ENCODE results near the gene FBXL5.

FBXL5 gene

DNA sequence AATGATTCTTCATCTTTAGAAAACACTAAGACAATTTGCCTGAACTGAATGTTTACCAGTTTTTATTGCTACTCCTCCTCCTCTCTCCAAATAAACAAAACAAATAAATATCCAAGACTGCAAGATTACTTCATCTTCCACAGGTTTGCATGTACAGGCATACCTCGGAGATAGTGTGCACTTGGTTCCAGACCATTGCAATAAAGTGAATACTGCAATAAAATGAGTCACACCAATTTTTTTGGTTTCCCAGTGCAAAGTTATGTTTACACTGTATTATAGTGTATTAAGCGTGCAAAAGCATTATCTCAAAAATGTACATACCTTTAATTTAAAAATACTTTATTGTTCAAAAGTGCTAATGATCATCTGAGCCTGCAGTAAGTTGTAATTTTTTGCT lies 53.3 kb downstream of the FBXL5 start:
- ChIA-PET POLR2A (no interaction called here), CTCF (no interaction called here)
- Histone ChIP-seq H3K27ac (ENCODE audit: extremely low read depth, low read depth, low read length) (no peak overlapping the region), H3K4me1 (ENCODE audit: control insufficient read depth, insufficient read depth, low read length) (no peaks in the 10 kb centered on the region), H3K4me3 (ENCODE audit: low read depth, low read length) (no peak overlapping the region), H3K36me3 (ENCODE audit: control insufficient read depth in 2 of 2, insufficient read depth in 1 of 2, low read length in 2 of 2) (peaks cover 0 to 33% of the 10 kb centered on the region in 2 experiments; a peak in 1 of 3 replicates), H3K9me3 (ENCODE audit: control insufficient read depth, insufficient read depth, low read depth, low read length) (no peaks in the 10 kb centered on the region)
- TF ChIP-seq, protein P1, sequence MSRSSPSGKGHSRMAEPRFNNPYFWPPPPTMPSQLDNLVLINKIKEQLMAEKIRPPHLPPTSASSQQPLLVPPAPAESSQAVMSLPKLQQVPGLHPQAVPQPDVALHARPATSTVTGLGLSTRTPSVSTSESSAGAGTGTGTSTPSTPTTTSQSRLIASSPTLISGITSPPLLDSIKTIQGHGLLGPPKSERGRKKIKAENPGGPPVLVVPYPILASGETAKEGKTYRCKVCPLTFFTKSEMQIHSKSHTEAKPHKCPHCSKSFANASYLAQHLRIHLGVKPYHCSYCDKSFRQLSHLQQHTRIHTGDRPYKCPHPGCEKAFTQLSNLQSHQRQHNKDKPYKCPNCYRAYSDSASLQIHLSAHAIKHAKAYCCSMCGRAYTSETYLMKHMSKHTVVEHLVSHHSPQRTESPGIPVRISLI (tag by site-specific recombination; IDR thresholded peaks at IDR 0.05), result no peak
- TF ChIP-seq ZNF658 (tag by site-specific recombination; IDR thresholded peaks at IDR 0.05) (no peak), SP7 (tag by site-specific recombination; IDR thresholded peaks at IDR 0.05) (no peak), ZNF544 (tag by site-specific recombination; IDR thresholded peaks at IDR 0.05) (no peak), ZNF654 (tag by site-specific recombination; IDR thresholded peaks at IDR 0.05; ENCODE audit: low read depth) (no peak), MEIS1 (CRISPR knock-in tag; IDR thresholded peaks at IDR 0.05; ENCODE audit: borderline replicate concordance) (no peak), ZFP41 (tag by site-specific recombination; IDR thresholded peaks at IDR 0.05; ENCODE audit: borderline replicate concordance) (no peak), KLF8 (tag by site-specific recombination; IDR thresholded peaks at IDR 0.05) (no peak), WT1 (tag by site-specific recombination; IDR thresholded peaks at IDR 0.05) (no peak), ZNF302 (tag by site-specific recombination; IDR thresholded peaks at IDR 0.05; ENCODE audit: low read depth) (no peak), ZNF341 (tag by site-specific recombination; IDR thresholded peaks at IDR 0.05; ENCODE audit: low read depth) (no peak), ZNF548 (tag by site-specific recombination; IDR thresholded peaks at IDR 0.05) (no peak), ZBTB48 (tag by site-specific recombination; IDR thresholded peaks at IDR 0.05) (no peak), ZNF121 (tag by site-specific recombination; IDR thresholded peaks at IDR 0.05) (no peak)
- TF ChIP-seq, protein P2, sequence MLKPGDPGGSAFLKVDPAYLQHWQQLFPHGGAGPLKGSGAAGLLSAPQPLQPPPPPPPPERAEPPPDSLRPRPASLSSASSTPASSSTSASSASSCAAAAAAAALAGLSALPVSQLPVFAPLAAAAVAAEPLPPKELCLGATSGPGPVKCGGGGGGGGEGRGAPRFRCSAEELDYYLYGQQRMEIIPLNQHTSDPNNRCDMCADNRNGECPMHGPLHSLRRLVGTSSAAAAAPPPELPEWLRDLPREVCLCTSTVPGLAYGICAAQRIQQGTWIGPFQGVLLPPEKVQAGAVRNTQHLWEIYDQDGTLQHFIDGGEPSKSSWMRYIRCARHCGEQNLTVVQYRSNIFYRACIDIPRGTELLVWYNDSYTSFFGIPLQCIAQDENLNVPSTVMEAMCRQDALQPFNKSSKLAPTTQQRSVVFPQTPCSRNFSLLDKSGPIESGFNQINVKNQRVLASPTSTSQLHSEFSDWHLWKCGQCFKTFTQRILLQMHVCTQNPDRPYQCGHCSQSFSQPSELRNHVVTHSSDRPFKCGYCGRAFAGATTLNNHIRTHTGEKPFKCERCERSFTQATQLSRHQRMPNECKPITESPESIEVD (tag by site-specific recombination; IDR thresholded peaks at IDR 0.05), result no peak
- TF ChIP-seq, protein P3, sequence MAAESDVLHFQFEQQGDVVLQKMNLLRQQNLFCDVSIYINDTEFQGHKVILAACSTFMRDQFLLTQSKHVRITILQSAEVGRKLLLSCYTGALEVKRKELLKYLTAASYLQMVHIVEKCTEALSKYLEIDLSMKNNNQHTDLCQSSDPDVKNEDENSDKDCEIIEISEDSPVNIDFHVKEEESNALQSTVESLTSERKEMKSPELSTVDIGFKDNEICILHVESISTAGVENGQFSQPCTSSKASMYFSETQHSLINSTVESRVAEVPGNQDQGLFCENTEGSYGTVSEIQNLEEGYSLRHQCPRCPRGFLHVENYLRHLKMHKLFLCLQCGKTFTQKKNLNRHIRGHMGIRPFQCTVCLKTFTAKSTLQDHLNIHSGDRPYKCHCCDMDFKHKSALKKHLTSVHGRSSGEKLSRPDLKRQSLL (tag by site-specific recombination; IDR thresholded peaks at IDR 0.05), result no peak
- TF ChIP-seq, protein P4, sequence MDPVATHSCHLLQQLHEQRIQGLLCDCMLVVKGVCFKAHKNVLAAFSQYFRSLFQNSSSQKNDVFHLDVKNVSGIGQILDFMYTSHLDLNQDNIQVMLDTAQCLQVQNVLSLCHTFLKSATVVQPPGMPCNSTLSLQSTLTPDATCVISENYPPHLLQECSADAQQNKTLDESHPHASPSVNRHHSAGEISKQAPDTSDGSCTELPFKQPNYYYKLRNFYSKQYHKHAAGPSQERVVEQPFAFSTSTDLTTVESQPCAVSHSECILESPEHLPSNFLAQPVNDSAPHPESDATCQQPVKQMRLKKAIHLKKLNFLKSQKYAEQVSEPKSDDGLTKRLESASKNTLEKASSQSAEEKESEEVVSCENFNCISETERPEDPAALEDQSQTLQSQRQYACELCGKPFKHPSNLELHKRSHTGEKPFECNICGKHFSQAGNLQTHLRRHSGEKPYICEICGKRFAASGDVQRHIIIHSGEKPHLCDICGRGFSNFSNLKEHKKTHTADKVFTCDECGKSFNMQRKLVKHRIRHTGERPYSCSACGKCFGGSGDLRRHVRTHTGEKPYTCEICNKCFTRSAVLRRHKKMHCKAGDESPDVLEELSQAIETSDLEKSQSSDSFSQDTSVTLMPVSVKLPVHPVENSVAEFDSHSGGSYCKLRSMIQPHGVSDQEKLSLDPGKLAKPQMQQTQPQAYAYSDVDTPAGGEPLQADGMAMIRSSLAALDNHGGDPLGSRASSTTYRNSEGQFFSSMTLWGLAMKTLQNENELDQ (tag by site-specific recombination; IDR thresholded peaks at IDR 0.05; ENCODE audit: low read depth), result no peak
- TF ChIP-seq, protein P5, sequence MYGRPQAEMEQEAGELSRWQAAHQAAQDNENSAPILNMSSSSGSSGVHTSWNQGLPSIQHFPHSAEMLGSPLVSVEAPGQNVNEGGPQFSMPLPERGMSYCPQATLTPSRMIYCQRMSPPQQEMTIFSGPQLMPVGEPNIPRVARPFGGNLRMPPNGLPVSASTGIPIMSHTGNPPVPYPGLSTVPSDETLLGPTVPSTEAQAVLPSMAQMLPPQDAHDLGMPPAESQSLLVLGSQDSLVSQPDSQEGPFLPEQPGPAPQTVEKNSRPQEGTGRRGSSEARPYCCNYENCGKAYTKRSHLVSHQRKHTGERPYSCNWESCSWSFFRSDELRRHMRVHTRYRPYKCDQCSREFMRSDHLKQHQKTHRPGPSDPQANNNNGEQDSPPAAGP (tag by site-specific recombination; IDR thresholded peaks at IDR 0.05), result no peak

DNA sequence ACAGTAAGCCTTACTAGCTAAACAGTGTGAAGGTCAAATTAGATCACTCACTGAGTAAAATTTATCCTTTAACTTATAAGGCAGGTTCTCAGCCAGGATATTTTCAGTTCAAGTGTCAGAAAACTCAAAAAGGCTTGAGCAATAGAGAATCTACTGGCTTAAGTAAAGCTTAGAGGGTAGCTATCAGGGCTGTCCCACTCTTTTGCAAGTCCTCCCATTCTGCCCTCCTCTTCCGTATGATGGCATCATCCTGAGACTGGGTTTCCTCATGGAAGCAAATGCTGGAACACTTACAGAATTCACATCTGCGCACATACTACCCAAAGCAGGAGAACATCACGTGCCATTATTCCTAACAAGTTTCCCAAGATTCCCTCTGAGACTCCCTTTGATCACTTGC lies 55.0 kb downstream of the FBXL5 start:
- H3K9me3 ChIP-seq (ENCODE audit: control insufficient read depth, insufficient read depth, low read depth, low read length), result no peaks in the 10 kb centered on the region
- ChIA-PET POLR2A (no interaction called here), CTCF (no interaction called here)
- no peaks in the 10 kb centered on the region for H3K4me1 ChIP-seq (ENCODE audit: control insufficient read depth, insufficient read depth, low read length)
- H3K27ac ChIP-seq (ENCODE audit: extremely low read depth, low read depth, low read length), result no peak overlapping the region
- no peak overlapping the region for H3K4me3 ChIP-seq (ENCODE audit: low read depth, low read length)
- peaks cover 0 to 27% of the 10 kb centered on the region in 2 experiments; a peak in 1 of 3 replicates for H3K36me3 ChIP-seq (ENCODE audit: control insufficient read depth in 2 of 2, insufficient read depth in 1 of 2, low read length in 2 of 2)
- TF ChIP-seq HOXA7 (CRISPR knock-in tag; IDR thresholded peaks at IDR 0.05; ENCODE audit: borderline replicate concordance) (no peak), BCL11A (tag by site-specific recombination; IDR thresholded peaks at IDR 0.05; ENCODE audit: low read depth) (no peak), ZNF426 (tag by site-specific recombination; IDR thresholded peaks at IDR 0.05) (no peak), ZNF768 (tag by site-specific recombination; IDR thresholded peaks at IDR 0.05) (no peak), ZNF202 (tag by site-specific recombination; IDR thresholded peaks at IDR 0.05; ENCODE audit: borderline replicate concordance) (no peak), ZNF473 (tag by site-specific recombination; IDR thresholded peaks at IDR 0.05) (no peak)
- TF ChIP-seq, protein P6, sequence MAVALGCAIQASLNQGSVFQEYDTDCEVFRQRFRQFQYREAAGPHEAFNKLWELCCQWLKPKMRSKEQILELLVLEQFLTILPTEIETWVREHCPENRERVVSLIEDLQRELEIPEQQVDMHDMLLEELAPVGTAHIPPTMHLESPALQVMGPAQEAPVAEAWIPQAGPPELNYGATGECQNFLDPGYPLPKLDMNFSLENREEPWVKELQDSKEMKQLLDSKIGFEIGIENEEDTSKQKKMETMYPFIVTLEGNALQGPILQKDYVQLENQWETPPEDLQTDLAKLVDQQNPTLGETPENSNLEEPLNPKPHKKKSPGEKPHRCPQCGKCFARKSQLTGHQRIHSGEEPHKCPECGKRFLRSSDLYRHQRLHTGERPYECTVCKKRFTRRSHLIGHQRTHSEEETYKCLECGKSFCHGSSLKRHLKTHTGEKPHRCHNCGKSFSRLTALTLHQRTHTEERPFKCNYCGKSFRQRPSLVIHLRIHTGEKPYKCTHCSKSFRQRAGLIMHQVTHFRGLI (tag by site-specific recombination; IDR thresholded peaks at IDR 0.05), result no peak
